ENCODE data around the gene ABCG2.
"Not testable (repeated sequence)": the region's sequence is repeated elsewhere in the genome, so short reads cannot be mapped to it uniquely, and the experiment has no call there.

Gene ABCG2

DNA sequence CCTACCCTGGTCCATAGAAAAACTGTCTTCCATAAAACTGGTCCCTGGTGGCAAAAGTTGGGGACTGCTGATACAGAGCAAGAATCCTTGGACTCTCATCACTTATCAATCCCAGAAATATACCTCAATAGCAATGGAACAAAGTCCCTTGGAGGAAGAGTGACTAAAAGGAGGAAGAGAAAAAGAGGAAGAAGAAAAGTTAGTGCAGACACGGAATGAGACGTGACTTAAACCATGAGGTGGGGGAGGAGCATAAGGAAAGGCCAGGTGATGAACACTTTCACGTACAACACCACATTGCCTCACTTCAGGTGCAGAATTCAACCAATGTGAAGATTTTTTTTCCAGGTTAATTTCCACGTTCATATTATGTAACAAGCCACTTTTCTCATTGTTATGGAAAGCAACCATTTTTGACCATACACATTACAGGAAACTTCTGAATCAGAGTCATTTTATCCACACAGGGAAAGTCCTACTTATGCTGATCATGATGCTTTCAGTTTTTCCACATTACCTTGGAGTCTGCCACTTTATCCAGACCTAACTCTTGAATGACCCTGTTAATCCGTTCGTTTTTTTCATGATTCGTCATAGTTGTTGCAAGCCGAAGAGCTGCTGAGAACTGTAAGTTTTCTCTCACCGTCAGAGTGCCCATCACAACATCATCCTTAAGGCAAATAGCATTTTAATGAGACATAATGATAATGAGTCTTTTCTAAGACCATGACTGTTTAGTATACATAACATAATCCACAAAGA is 27.7 kb downstream of the ABCG2 start:
- CTCF ChIA-PET = no interaction called here
- POLR2A ChIA-PET = no interaction called here
- TF ChIP-seq ARNT (IDR thresholded peaks at IDR 0.05) (no peak), ZNF384 (IDR thresholded peaks at IDR 0.05) (no peak), LEF1 (IDR thresholded peaks at IDR 0.05; ENCODE audit: borderline replicate concordance) (no peak), SUZ12 (IDR thresholded peaks at IDR 0.05) (no peak), L3MBTL2 (conservative IDR thresholded peaks at IDR 0.05) (no peak), FOXK2 (IDR thresholded peaks at IDR 0.05) (no peak), BHLHE40 (IDR thresholded peaks at IDR 0.05; ENCODE audit: borderline replicate concordance) (no peak), CTBP1 (IDR thresholded peaks at IDR 0.05; ENCODE audit: borderline replicate concordance) (no peak), FOXA1 (IDR thresholded peaks at IDR 0.05) (no peak), ELF4 (IDR thresholded peaks at IDR 0.05) (no peak), HDGF (IDR thresholded peaks at IDR 0.05; ENCODE audit: borderline replicate concordance) (no peak), NFRKB (IDR thresholded peaks at IDR 0.05) (no peak), TARDBP (IDR thresholded peaks at IDR 0.05) (no peak), FOXM1 (IDR thresholded peaks at IDR 0.05; ENCODE audit: borderline replicate concordance) (no peak), SP1 (IDR thresholded peaks at IDR 0.05) (no peak)
- TF ChIP-seq, protein P1, sequence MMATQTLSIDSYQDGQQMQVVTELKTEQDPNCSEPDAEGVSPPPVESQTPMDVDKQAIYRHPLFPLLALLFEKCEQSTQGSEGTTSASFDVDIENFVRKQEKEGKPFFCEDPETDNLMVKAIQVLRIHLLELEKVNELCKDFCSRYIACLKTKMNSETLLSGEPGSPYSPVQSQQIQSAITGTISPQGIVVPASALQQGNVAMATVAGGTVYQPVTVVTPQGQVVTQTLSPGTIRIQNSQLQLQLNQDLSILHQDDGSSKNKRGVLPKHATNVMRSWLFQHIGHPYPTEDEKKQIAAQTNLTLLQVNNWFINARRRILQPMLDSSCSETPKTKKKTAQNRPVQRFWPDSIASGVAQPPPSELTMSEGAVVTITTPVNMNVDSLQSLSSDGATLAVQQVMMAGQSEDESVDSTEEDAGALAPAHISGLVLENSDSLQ (IDR thresholded peaks at IDR 0.05) = no peak
- no peak for DNase-seq (ENCODE audit: extremely low spot score)

DNA sequence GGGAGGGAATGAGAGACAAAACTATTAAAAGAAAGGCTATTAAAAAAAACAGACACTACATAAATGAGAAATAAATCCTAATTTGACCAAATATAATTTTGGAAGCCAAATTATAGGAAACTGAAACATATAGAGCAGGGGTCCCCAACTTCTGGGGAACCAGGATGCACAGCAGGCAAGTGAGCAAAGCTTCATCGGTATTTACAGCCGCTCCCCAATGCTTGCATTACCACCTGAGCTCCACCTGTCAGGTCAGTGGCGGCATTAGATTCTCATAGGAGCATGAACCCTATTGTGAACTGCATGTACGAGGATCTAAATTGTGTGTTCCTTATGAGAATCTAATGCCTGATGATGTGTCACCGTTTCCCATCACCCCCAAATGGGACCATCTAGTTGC is 28.4 kb downstream of the ABCG2 start:
- POLR2A ChIA-PET = no interaction called here
- TF ChIP-seq CTBP1 (IDR thresholded peaks at IDR 0.05; ENCODE audit: borderline replicate concordance) (no peak), ELF4 (IDR thresholded peaks at IDR 0.05) (no peak), FOXA1 (IDR thresholded peaks at IDR 0.05) (no peak), ZNF384 (IDR thresholded peaks at IDR 0.05) (no peak), LEF1 (IDR thresholded peaks at IDR 0.05; ENCODE audit: borderline replicate concordance) (no peak), TARDBP (IDR thresholded peaks at IDR 0.05) (no peak)
- CTCF ChIA-PET = no interaction called here
- no peak for DNase-seq (ENCODE audit: extremely low spot score)

DNA sequence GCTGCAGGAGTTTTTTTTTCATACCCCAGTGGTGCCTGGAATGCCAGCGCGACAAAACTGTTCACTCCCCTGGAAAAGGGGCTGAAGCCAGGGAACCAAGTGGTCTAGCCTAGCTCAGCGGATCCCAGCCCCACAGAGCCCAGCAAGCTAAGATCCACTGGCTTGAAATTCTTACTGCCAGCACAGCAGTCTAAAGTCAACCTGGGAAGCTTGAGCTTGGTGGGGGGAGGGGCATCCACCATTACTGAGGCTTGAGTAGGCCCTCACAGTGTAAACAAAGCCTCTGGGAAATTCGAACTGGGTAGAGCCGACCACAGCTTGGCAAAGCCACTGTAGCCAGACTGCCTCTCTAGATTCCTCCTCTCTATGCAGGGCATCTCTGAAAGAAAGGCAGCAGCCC is 36.2 kb downstream of the ABCG2 start:
- CTCF ChIA-PET; POLR2A ChIA-PET; DNase-seq (ENCODE audit: extremely low spot score): not testable (repeated sequence)

DNA sequence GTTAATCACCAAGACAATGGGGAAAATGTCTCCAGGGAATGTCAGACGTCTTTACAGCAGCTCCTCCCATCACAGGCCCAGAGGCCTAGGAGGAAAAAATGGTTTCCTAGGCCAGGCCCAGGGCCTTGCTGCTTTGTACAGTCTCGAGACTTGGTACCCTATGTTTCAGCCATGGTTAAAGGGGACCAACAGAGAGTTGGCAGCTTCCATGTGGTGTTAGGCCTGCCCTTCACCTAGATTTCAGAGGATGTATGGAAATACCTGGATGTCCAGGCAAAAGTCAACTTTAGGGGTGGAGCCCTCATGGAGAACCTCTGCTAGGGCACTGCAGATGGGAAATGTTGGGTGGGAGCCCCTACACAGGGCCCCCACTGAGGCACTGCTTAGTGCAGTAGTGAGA is 38.5 kb downstream of the ABCG2 start:
- ChIA-PET POLR2A (no interaction called here), CTCF (no interaction called here)
- TF ChIP-seq FOXK2 (IDR thresholded peaks at IDR 0.05) = no peak
- no peak for TF ChIP-seq ARNT (IDR thresholded peaks at IDR 0.05)
- TF ChIP-seq CTBP1 (IDR thresholded peaks at IDR 0.05; ENCODE audit: borderline replicate concordance) = no peak
- no peak for TF ChIP-seq ZNF384 (IDR thresholded peaks at IDR 0.05)
- TF ChIP-seq TARDBP (IDR thresholded peaks at IDR 0.05) = no peak
- no peak for TF ChIP-seq BHLHE40 (IDR thresholded peaks at IDR 0.05; ENCODE audit: borderline replicate concordance)
- no peak for TF ChIP-seq L3MBTL2 (conservative IDR thresholded peaks at IDR 0.05)
- no peak for TF ChIP-seq SUZ12 (IDR thresholded peaks at IDR 0.05)
- no peak for TF ChIP-seq ELF4 (IDR thresholded peaks at IDR 0.05)
- TF ChIP-seq FOXA1 (IDR thresholded peaks at IDR 0.05) = no peak
- TF ChIP-seq, protein P1 (IDR thresholded peaks at IDR 0.05) = no peak
- TF ChIP-seq HDGF (IDR thresholded peaks at IDR 0.05; ENCODE audit: borderline replicate concordance) = no peak
- TF ChIP-seq LEF1 (IDR thresholded peaks at IDR 0.05; ENCODE audit: borderline replicate concordance) = no peak
- TF ChIP-seq SP1 (IDR thresholded peaks at IDR 0.05) = no peak
- no peak for TF ChIP-seq FOXM1 (IDR thresholded peaks at IDR 0.05; ENCODE audit: borderline replicate concordance)
- no peak for DNase-seq (ENCODE audit: extremely low spot score)

DNA sequence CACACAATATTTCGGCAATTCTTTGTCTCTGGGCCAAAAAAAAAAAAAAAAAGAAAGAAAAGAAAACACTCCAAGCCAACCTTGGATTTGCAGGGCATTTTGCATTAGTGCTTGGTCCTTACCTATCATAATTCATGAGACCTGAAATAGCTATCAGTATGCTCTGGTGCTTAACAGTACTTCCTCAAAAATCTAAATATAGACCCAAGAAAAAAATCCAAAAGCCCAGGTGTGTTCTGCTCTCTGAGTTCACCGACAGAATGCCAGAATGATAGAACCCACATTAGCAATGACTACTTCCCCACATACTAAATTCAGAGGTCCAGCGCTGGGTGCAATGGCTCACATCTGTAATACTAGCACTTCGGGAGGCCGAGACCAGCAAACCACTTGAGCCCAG is 42.9 kb downstream of the ABCG2 start:
- TF ChIP-seq FOXK2 (IDR thresholded peaks at IDR 0.05) = no peak
- TF ChIP-seq TARDBP (IDR thresholded peaks at IDR 0.05) = no peak
- no peak for TF ChIP-seq ELF4 (IDR thresholded peaks at IDR 0.05)
- TF ChIP-seq L3MBTL2 (conservative IDR thresholded peaks at IDR 0.05) = no peak
- TF ChIP-seq ZNF384 (IDR thresholded peaks at IDR 0.05) = no peak
- no peak for TF ChIP-seq LEF1 (IDR thresholded peaks at IDR 0.05; ENCODE audit: borderline replicate concordance)
- no peak for TF ChIP-seq CTBP1 (IDR thresholded peaks at IDR 0.05; ENCODE audit: borderline replicate concordance)
- no peak for TF ChIP-seq FOXA1 (IDR thresholded peaks at IDR 0.05)
- TF ChIP-seq, protein P1 (IDR thresholded peaks at IDR 0.05) = no peak
- no peak for TF ChIP-seq BHLHE40 (IDR thresholded peaks at IDR 0.05; ENCODE audit: borderline replicate concordance)
- TF ChIP-seq SUZ12 (IDR thresholded peaks at IDR 0.05) = no peak
- no peak for TF ChIP-seq FOXM1 (IDR thresholded peaks at IDR 0.05; ENCODE audit: borderline replicate concordance)
- no peak for TF ChIP-seq ARNT (IDR thresholded peaks at IDR 0.05)
- TF ChIP-seq NFRKB (IDR thresholded peaks at IDR 0.05) = no peak
- TF ChIP-seq HDGF (IDR thresholded peaks at IDR 0.05; ENCODE audit: borderline replicate concordance) = no peak
- ChIA-PET CTCF (no interaction called here), POLR2A (no interaction called here)
- no peak for DNase-seq (ENCODE audit: extremely low spot score)

DNA sequence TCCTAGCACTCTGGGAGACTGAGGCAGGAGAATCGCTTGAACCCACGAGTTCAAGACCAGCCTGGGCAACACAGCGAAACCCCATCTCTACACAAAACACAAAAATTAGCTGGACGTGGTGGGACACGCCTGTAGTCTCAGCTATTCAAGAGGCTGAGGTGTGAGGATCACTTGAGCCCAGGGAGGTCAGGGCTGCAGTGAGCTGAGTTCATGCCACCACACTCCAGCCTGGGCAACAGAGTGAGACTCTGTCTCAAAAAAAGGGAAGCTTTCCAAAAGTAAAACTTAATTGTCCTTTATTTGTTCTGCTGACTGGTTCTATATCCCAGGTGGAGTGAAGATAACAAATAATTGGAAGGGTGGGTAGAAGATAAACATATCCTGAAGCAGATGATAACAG is 45.6 kb downstream of the ABCG2 start:
- DNase-seq (ENCODE audit: extremely low spot score) = no peak
- ChIA-PET POLR2A (no interaction called here), CTCF (no interaction called here)
- no peak for TF ChIP-seq NFRKB (IDR thresholded peaks at IDR 0.05)
- no peak for TF ChIP-seq ZNF384 (IDR thresholded peaks at IDR 0.05)
- no peak for TF ChIP-seq FOXA1 (IDR thresholded peaks at IDR 0.05)
- no peak for TF ChIP-seq LEF1 (IDR thresholded peaks at IDR 0.05; ENCODE audit: borderline replicate concordance)
- no peak for TF ChIP-seq CTBP1 (IDR thresholded peaks at IDR 0.05; ENCODE audit: borderline replicate concordance)
- no peak for TF ChIP-seq L3MBTL2 (conservative IDR thresholded peaks at IDR 0.05)
- TF ChIP-seq FOXK2 (IDR thresholded peaks at IDR 0.05) = no peak
- TF ChIP-seq, protein P1 (IDR thresholded peaks at IDR 0.05) = no peak
- TF ChIP-seq ARNT (IDR thresholded peaks at IDR 0.05) = no peak
- no peak for TF ChIP-seq SP1 (IDR thresholded peaks at IDR 0.05)
- TF ChIP-seq TARDBP (IDR thresholded peaks at IDR 0.05) = no peak
- TF ChIP-seq HDGF (IDR thresholded peaks at IDR 0.05; ENCODE audit: borderline replicate concordance) = no peak
- no peak for TF ChIP-seq BHLHE40 (IDR thresholded peaks at IDR 0.05; ENCODE audit: borderline replicate concordance)
- TF ChIP-seq SUZ12 (IDR thresholded peaks at IDR 0.05) = no peak
- no peak for TF ChIP-seq FOXM1 (IDR thresholded peaks at IDR 0.05; ENCODE audit: borderline replicate concordance)

Data from HEK293T (cell line).